SK-N-SH treated with all-trans-retinoic acid at 6 μM for 48 hours (cell line): Measurements from ENCODE around the gene DYNLT1.

ENCODE experiments used
- ARNTL ChIP-seq: fragments of 450-650 bp; formaldehyde crosslinking; IDR thresholded peaks from 2 replicates; pipeline ENCODE4 v1.5.0; 2020; ENCODE audit warnings: low read depth, mild to moderate bottlenecking, moderate library complexity, borderline replicate concordance
- OSR1 ChIP-seq: fragments of 250-450 bp; sonication (Bioruptor Pico); IDR thresholded peaks from 2 replicates; pipeline ENCODE4 v1.8.0; 2022; ENCODE audit warnings: moderate library complexity, mild to moderate bottlenecking, inconsistent platforms
- PATZ1 ChIP-seq: fragments of 250-450 bp; sonication (Bioruptor Pico); IDR thresholded peaks from 2 replicates; pipeline ENCODE4 v1.8.0; 2020; ENCODE audit warnings: mild to moderate bottlenecking, moderate library complexity, borderline replicate concordance
- PPARA ChIP-seq: fragments of 250-450 bp; sonication (Bioruptor Pico); IDR thresholded peaks from 2 replicates; pipeline ENCODE4 v1.5.0; 2020; ENCODE audit warnings: mild to moderate bottlenecking, borderline replicate concordance
- RARB ChIP-seq: fragments of 250-450 bp; sonication (Bioruptor Pico); IDR thresholded peaks from 2 replicates; pipeline ENCODE4 v1.8.0; 2021; ENCODE audit warnings: mild to moderate bottlenecking, moderate library complexity
- TCF4 ChIP-seq: fragments of 250-450 bp; sonication (Bioruptor Pico); IDR thresholded peaks from 2 replicates; pipeline ENCODE4 v1.8.0; 2021; ENCODE audit warnings: mild to moderate bottlenecking, moderate library complexity, borderline replicate concordance
- ZC3H10 ChIP-seq: fragments of 250-450 bp; sonication (Bioruptor Pico); IDR thresholded peaks from 2 replicates; pipeline ENCODE4 v1.5.1; 2021; ENCODE audit warnings: mild to moderate bottlenecking, moderate library complexity
- ZFP3 ChIP-seq: fragments of 250-450 bp; sonication (Bioruptor Pico); IDR thresholded peaks from 2 replicates; pipeline ENCODE4 v1.5.0; 2020; ENCODE audit warnings: mild to moderate bottlenecking, moderate library complexity
- ZFP30 ChIP-seq: fragments of 450-650 bp; formaldehyde crosslinking; IDR thresholded peaks from 2 replicates; pipeline ENCODE4 v1.5.0; 2022; ENCODE audit warnings: mild to moderate bottlenecking, moderate library complexity
- ZNF565 ChIP-seq: fragments of 450-650 bp; formaldehyde crosslinking; conservative IDR thresholded peaks from 2 replicates; pipeline ENCODE4 v1.5.0; 2020; ENCODE audit warnings: low read depth, mild to moderate bottlenecking, moderate library complexity

- TF ChIP-seq ZNF565, result no peak
- TF ChIP-seq ARNTL, result no peak
- TF ChIP-seq OSR1 (CRISPR knock-in tag), result no peak
- no peak for TF ChIP-seq ZC3H10 (CRISPR knock-in tag)
- TF ChIP-seq PPARA (CRISPR knock-in tag), result no peak
- no peak for TF ChIP-seq ZFP30 (CRISPR knock-in tag)
- no peak for TF ChIP-seq ZFP3 (CRISPR knock-in tag)
- no peak for TF ChIP-seq RARB (CRISPR knock-in tag)
- TF ChIP-seq PATZ1 (CRISPR knock-in tag), result no peak
- TF ChIP-seq TCF4, result no peak
Measured at GRCh38 chr6:158687506-158687905, 43.0 kb upstream of the DYNLT1 start.
